Stimulated activated CD8-positive, alpha-beta memory T cell treated with anti-CD3 and anti-CD28 coated beads, Interleukin-12 subunit alpha, Interleukin-12 subunit beta, amount 100 ng/mL, for 24 hours (primary cell): ENCODE results near the gene ZNF607.
A peak's percentile ranks its signal among the peaks of the same experiment; 100 is the strongest.
"Not testable (repeated sequence)": the region's sequence is repeated elsewhere in the genome, so short reads cannot be mapped to it uniquely, and the experiment has no call there.

Experiments used
- DNase-seq: peaks from one replicate; pipeline ENCODE4 v3.0.0-alpha.2; 2020; ENCODE audit errors: extremely low read depth

ZNF607 gene

GRCh38 chr19:37719111-37719926 lies at the start of gene ZNF607:
TSS of gene ZNF607 (minus strand) at chr19:37719761. CDS start at chr19:37711618, 8,143 bp downstream.
- DNase-seq, result peak; percentile 63

DNA sequence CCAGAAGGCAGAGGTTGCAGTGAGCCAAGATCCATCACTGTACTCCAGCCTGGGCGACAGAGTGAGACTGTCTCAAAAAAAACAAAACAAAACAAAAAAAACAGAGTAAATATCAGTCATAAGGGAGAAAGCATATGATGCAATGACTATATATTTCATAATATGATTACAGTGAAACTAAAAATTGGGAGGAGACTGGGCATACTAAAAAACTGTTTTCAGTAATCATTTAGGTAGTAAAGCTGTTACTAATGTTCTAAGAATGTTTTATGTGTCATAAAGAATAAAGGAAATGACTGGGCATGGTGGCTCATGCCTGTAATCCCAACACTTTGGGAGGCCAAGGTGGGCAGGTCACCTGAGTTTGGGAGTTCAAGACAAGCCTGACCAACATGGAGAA lies 43.9 kb upstream of the ZNF607 start:
- no peak for DNase-seq

GRCh38 chr19:37757683-37758082 lies 38.1 kb upstream of the ZNF607 start:
- DNase-seq, result not testable (repeated sequence)

GRCh38 chr19:37738371-37738770 lies 18.8 kb upstream of the ZNF607 start:
- no peak for DNase-seq

- no peak for DNase-seq
Observed at GRCh38 chr19:37725181-37725580, 5.6 kb upstream of the ZNF607 start.

DNA sequence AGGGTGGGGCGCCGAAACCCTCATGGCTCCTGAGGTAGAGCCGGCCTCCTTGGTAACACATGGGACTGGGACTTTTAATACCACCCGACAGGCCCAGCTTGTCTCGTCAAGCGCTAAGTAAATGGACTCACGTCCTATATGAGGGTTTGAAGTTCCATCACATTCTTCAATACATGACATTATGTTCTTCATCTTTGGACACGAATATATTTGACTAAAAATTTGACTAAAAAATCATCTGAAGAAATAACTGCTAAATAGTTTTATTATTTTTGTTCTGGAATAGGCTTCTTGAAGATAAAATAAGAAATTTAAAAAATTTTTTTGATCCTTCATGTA lies 335 bp upstream of the ZNF607 start:
- DNase-seq, result no peak

- DNase-seq, result no peak
Observed at GRCh38 chr19:37718304-37718703, 1.3 kb downstream of the ZNF607 start.

- DNase-seq, result no peak
Observed at GRCh38 chr19:37716140-37716539, 3.4 kb downstream of the ZNF607 start.

- DNase-seq, result no peak
Observed at GRCh38 chr19:37706052-37706605, 13.4 kb downstream of the ZNF607 start.

- no peak for DNase-seq
Observed at GRCh38 chr19:37699057-37699456, 20.5 kb downstream of the ZNF607 start.

GRCh38 chr19:37698216-37698615 lies 21.3 kb downstream of the ZNF607 start:
- no peak for DNase-seq

DNA sequence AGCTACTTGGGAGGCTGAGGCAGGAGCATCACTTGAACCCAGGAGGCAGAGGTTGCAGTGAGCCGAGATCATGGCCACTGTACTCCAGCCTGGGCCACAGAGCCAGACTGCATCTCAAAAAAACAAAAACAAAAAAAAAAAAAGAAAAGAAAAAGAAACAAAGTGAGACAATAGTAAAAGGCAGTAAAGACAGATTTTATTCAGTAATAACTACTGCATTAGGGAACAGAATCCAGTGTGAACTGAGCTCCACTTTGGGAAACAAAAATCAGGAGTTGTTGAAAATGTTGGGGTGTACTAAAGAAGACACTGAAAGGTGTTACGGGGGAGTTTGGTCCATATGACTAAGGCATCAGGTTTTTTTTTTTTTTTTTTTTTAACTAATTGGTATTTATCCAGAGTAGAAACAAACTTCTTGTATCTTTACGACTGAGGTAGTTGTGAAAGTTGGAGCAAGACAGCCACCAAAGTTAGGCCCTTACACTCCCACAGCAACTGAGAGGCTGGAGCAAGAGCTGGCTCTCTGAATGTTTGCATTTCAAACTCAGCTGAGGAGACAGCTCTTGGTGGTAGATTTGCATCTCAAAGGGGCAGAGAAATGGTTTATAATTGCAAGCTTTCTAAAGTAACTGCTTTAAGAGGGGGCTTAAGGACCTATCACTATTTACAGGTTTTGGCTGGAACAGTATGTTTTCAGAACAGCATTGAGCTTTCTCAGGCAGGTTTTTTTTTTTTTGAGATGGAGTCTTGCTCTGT lies 24.2 kb downstream of the ZNF607 start:
- no peak for DNase-seq

- no peak for DNase-seq
Observed at GRCh38 chr19:37692956-37693620, 26.5 kb downstream of the ZNF607 start.

- DNase-seq, result peak; percentile 52
Observed at GRCh38 chr19:37691881-37692504, 27.6 kb downstream of the ZNF607 start.

DNA sequence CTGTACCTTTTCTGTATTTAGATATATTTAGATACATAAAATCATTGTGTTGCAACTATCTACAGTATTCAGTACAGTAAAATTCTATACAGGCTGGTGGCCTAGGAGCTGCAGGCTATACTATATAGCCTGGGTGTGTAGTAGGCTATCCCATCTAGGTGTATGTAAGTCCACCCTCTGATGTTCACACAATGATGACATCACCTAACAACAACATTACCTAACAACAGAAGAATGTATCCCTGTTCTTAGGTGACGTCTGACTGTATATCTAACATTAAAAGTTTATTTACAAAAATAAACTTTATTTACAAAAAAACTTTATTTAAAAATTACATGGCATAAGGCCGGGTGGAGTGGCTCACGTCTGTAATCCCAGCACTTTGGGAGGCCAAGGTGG lies 36.0 kb downstream of the ZNF607 start:
- no peak for DNase-seq

GRCh38 chr19:37669450-37669914 lies 50.1 kb downstream of the ZNF607 start:
- DNase-seq, result no peak

- DNase-seq, result not testable (repeated sequence)
Observed at GRCh38 chr19:37657157-37657556, 62.4 kb downstream of the ZNF607 start.

DNA sequence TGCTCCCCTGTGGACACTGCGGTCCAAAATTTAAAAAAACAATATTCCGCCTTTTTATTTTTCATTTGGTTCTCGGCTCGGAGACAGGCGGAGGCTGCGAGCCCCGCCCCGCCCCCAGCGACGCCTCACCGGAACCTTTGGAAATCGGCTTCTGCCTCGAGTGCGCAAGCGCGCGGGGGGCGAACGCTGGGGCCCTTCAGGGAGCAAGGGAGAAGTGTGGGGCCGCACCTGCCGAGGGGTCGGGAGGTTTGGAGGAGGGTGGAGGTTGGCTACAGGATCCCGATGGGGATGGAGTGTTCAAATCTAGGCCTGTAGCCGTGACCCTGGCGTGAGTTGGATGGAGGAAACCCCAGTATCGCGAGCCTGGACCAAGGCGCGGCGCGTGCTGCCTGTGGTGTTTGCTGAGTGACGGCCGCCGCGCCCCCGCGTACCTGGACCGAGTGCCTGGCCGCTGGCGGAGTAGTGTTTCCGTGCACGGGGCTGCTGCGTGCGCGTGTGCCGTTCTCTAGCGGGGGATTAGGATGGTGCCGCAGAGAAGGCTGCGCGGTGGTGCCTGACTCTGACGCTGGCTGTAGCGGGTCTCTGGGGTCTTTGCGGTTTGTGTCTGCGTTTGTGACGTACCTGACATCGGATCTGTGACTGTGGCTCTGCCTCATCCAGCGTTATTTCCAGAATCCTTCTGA lies 63.7 kb downstream of the ZNF607 start:
- DNase-seq, result peak; percentile 77

DNA sequence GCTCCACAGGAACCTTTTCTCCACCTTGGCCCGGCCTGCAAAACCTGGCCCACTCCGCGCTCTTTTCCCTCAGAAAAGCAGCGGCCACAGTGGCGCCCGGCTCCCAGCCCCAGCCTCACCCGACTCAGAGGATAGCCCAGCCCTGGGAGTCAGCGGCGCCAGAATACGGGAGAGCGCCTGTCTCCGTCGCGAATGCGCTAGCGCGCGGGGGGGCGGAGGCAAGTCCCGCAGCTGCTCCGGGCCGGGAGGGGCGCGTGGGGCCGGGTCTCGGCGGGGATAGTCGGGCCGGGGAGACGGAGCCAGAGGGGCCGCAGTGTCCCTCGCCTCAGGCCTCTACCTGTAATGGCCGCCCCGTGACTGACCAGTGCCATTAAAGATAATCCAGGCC lies 64.3 kb downstream of the ZNF607 start, which contains the start of gene ZFP30:
Gene ZFP30 (minus strand): TSS at position 165 of the 388 bp plus-strand sequence. CDS start 7,643 bp downstream, outside the sequence.
- peak; percentile 53 for DNase-seq

- DNase-seq, result no peak
Observed at GRCh38 chr19:37654629-37655300, 64.8 kb downstream of the ZNF607 start.
